HG02852 (cell line): ENCODE data around the gene RAET1G.
"Not testable (repeated sequence)": the region's sequence is repeated elsewhere in the genome, so short reads cannot be mapped to it uniquely, and the experiment has no call there.

Source experiments
- ATAC-seq: cut with Tn5 transposase; IDR thresholded peaks from one replicate; pipeline ENCODE4 v1.9.1; 2021; ENCODE audit warnings: mild to moderate bottlenecking, moderate library complexity; ENCODE audit not compliant: unreplicated experiment

RAET1G gene

DNA sequence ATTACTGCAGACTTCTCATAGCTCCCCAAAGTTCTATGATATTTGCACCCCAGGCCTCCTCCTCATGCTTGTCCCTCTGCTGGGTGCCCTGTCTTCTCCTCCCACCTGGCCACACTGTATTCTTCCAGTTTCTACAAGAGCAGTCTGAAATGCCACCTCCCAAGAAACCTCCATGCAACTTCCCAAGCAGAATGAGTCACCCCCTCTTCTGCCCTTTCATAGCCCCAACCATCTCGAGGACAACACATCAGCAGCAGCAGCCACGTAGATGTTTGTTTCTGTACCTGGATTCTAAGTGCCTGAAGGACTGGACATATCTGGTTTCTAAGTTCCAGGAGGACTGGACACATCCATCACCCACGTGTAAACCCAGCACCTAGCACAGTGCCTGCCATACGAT lies 12.3 kb upstream of the RAET1G start:
- no peak for ATAC-seq

- ATAC-seq = no peak
Observed at GRCh38 chr6:149934249-149935156, 11.6 kb upstream of the RAET1G start.

DNA sequence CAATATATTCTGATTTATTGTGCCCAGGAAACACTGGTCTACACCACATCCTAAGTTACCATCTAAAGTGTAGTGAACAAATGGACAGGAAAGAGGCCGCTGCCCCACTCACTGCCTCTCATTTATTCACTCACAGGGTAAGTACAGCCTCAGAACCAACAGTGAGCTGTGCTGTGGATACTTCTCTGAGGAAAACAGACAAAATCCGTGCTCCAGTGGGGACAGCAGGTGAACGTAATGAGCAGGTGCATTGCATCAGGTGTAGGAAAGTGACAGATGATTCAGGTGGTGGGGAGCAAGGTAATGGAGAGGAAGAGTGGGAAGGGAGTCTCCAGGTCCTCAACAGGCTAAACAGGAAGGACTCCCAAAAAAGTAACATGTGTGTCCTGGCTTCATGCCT lies 10.5 kb upstream of the RAET1G start:
- ATAC-seq = no peak

DNA sequence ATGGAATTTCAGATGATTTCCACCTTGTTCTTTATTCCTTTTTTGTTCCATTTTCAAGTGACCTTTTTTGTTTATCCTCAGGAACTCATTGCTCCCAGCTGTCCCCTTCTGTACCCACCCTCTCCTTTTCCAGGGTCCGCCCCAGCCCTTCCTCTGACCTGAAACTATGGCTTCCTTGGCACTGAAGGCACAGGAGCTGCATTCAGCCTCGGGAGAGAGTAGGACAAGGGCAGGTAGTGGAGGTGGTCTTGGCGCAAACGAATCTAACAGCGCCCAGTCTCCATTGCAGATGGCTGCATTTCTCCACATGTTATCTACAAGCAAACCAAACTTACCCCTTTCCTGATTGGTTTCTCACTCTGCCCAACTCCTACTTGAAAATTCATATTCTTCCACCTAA lies 10.1 kb upstream of the RAET1G start:
- ATAC-seq = no peak

GRCh38 chr6:149931501-149931900 lies 8.6 kb upstream of the RAET1G start:
- no peak for ATAC-seq

GRCh38 chr6:149929422-149929821 lies 6.5 kb upstream of the RAET1G start:
- ATAC-seq = no peak

DNA sequence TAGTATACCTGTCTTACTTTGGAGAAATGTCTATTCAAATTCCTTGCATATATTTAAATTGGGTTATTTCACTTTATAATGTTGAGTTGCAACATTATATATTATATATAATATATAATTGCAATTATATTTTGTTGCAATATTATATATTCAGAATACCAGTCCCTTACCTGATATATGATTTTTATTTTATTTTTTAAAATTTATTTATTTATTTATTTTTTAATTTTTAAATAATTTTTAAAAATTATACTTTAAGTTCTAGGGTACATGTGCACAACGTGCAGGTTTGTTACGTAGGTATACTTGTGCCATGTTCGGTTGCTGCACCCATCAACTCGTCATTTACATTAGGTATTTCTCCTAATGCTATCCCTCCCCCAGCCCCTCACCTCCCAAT lies 4.1 kb upstream of the RAET1G start:
- not testable (repeated sequence) for ATAC-seq

DNA sequence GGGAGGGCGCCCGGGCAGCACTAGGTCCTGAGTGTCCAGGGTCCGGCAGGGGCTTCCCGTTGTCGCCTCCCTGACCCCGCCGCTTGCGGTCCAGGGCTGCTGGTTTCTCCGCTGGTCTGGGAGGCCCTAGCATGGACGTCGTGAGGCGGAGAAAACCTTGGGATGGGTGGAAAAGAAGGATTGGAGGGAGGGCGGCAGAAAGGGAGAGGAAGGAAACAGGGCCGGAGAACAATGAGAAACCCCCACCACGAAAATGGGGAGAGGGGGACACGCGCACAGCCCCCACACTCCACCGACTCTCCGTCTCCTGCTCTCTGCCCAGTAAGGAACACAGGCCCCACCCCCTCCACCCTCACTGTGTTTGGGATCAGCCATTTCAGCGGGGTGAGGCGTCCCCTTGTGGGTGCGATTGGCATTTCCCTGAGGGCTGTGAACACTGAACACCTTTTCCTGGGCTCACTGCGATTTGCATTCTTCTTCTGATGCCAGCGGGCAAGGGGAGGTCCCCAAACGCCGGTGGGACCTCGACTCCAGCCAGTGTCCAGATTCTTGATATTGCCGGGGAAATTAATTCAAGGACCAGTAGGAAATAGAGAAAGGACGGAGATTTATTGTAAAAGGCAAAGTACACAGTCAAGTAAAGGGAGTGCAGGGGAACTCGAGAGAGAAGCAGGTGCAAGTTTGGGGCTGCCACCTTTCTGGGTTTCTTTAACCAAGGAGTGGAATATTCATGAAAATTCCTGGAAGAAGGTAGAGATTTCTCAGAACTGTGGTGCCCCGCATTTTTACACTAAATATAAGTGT lies 3.3 kb upstream of the RAET1G start:
- no peak for ATAC-seq

- ATAC-seq = no peak
Observed at GRCh38 chr6:149925253-149925973, 2.5 kb upstream of the RAET1G start.

- ATAC-seq = no peak
Observed at GRCh38 chr6:149924933-149925252, 2.0 kb upstream of the RAET1G start.

GRCh38 chr6:149924206-149924932 lies 1.4 kb upstream of the RAET1G start:
- no peak for ATAC-seq

DNA sequence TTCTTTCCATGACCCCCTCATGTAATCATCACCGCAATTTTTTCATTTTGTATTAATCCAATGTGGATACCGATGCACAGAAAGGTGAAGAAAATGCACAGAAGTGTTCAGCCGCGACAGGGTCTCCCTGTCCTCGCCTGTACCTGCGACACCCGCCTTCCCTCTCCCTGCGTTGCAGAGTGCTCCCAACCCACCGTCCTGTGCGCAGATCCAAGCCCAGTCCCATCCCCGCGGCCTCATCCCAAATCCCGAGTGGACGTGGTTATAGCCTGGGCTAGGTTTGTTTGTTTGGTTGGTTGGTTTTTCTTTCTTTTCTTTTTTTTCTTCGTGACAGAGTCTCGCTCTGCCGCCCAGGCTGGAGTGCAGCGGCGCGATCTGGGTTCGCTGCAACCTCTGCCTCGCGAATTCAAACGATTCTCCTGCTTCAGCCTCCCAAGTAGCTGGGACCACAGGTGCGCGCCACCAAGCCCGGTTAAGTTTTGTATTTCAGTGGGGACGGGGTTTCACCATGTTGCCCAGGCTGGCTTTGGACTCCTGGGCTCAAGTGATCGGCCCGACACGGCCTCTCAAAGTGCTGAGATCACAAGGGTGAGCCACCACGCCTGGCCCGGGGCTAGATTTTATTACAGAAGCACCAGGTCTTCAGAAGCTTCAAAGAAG lies 536 bp upstream of the RAET1G start:
- no peak for ATAC-seq

GRCh38 chr6:149922091-149922490 lies 830 bp downstream of the RAET1G start:
- not testable (repeated sequence) for ATAC-seq

DNA sequence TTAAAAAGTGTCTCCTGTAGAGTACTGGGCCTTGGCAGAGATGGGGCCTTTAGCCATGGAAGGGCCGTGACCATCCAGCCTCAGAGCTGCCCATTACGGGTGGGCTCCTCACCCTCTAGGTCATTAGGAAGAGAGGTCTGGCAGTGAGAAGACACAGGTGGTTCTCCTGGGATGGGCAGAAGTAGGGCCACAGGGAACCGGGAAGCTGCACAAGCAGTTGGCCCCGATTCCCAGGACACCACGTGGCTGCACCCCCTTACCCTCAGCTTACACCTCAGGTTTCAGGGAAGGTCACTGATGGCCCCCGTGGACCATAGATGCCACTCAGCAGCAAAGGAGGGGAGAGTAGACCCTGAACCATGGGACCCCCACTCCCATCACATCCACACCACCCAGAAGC lies 1.6 kb downstream of the RAET1G start:
- no peak for ATAC-seq

DNA sequence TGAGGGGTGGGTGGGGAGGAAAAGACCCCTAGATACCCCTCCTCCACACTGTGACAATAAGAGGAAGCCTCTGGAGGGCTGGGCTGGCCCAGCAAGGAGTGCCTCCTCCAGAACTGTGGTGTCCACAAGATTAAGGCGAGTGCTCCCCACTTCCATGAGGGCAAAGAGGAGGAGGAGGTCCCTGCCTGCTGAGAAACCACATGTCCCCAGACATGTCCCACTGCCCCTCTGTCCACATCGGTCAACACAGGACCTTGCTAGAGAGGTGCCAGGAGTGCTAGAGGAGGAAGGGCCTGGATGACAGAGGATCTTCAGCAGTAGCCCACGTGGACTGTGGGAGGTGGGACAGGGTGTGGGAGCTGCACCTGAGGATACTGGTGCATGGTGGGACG lies 3.1 kb downstream of the RAET1G start:
- no peak for ATAC-seq

DNA sequence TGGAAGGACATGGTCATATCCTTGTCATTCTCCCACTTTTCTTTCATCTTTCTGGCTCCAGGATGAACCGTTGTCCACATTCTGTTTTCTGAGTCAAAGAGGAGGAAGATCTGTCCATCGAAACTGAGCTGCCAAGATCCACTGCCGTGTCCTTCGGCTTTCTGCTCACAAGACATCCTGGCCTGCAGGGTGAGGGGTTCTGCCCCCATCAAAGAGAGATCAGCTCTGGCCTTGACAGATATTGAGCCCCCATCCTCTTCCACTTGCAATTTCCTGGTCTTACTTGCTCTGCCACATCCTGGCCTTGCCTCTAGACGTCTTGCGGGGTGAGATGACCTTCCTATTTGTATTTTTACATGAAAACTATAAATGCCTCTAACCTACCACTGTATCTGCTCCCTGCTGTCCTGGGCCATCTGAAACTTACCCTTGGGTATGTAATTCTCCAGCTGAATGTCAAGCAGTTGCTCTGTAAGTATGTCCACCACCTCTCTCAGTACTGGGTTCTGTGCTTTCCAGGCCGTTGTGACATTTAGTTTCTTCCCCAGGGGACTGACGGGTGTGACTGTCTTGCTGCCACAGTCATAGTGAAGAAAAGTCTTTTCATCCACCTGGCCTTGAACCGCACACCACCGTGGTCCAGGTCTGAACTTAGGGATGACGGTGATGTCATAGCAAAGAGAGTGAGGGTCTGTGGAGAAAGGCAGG lies 3.6 kb downstream of the RAET1G start:
- not testable (repeated sequence) for ATAC-seq

- ATAC-seq = no peak
Observed at GRCh38 chr6:149918151-149918905, 4.6 kb downstream of the RAET1G start.

GRCh38 chr6:149917679-149918078 lies 5.2 kb downstream of the RAET1G start:
- no peak for ATAC-seq
